HG03066 (cell line): ENCODE measurements around the gene CDRT15L2.
A peak's percentile ranks its signal among the peaks of the same experiment; 100 is the strongest.
"Not testable (repeated sequence)": the region's sequence is repeated elsewhere in the genome, so short reads cannot be mapped to it uniquely, and the experiment has no call there.

Experiments
- ATAC-seq: cut with Tn5 transposase; IDR thresholded peaks from one replicate; pipeline ENCODE4 v1.9.1; 2021; ENCODE audit warnings: low read depth; ENCODE audit not compliant: unreplicated experiment

Gene CDRT15L2

GRCh38 chr17:20579424-20579823 lies at the start of gene CDRT15L2:
Gene CDRT15L2 (plus strand): TSS chr17:20579724. CDS start chr17:20579744, 20 bp downstream.
- not testable (repeated sequence) for ATAC-seq

- not testable (repeated sequence) for ATAC-seq
Measured at GRCh38 chr17:20530104-20530503, 49.4 kb upstream of the CDRT15L2 start.

DNA sequence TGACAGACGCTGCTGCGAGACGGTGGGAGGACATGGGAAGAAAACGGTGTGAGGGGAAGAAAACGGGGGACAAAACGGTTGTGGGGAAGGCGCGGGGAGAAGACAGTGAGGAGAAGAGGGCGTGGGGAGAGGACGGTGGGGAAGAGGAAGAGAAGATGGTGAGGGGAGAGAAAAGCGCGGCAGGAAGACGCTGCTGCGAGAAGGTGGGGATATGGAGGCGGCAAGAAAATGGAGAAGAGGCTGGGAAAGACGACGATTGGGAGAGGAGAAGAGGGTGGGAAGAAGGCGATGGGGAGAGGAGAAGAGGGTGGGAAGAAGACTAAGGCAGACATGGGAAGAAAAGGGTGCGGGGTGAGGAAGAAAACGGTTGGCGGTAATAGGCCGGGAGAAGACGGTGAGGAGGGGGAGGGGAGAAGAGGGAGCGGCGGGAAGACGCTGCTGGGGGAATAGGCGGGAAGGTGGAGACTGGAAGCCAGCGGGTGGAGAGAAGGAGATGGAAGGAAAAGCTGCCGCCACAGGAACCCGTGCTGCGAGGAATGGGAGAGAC lies 46.9 kb upstream of the CDRT15L2 start:
- ATAC-seq: not testable (repeated sequence)

- ATAC-seq: not testable (repeated sequence)
Measured at GRCh38 chr17:20533206-20533605, 46.3 kb upstream of the CDRT15L2 start.

GRCh38 chr17:20534711-20535550 lies 44.6 kb upstream of the CDRT15L2 start:
- not testable (repeated sequence) for ATAC-seq

- peak; percentile 91 for ATAC-seq
Measured at GRCh38 chr17:20540414-20540813, 39.1 kb upstream of the CDRT15L2 start.

DNA sequence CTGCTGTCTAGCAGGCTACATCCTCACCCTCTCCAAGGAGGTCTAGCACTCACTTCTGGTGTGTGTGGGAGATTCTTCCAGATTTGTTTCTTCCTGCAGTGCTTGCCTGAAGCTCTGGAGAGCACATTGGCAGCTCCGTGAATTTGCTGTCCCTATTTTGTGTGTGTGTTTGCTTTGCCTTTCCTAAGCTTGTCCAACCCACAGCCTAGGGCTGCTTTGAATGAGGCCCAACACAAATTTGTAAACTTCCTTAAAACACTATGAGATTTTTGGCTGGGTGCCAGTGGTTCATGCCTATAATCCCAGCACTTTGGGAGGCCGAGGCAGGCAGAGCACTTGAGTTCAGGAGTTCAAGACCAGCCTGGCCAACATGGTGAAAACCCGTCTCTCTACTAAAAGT lies 38.7 kb upstream of the CDRT15L2 start:
- not testable (repeated sequence) for ATAC-seq

- ATAC-seq: not testable (repeated sequence)
Measured at GRCh38 chr17:20541853-20542546, 37.5 kb upstream of the CDRT15L2 start.

DNA sequence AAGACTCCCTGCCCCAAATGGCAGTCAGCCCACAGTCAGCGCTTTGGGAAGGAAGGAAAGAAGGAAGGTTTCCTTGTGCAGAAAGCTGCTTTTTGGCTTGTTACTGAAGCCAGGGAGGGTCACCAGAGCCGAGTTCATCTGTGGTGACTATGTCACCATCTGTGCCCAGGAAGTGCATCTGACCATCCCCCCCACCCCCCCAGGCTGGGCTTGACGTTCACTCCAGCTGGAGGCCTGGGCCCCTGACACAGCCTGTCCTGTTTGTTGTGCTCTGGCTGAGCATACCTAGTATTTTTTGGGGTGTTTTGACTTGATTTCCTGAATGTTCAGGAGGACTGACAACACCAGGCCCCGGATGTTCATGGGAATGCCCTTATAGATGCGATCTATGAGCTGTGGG lies 31.6 kb upstream of the CDRT15L2 start:
- not testable (repeated sequence) for ATAC-seq

DNA sequence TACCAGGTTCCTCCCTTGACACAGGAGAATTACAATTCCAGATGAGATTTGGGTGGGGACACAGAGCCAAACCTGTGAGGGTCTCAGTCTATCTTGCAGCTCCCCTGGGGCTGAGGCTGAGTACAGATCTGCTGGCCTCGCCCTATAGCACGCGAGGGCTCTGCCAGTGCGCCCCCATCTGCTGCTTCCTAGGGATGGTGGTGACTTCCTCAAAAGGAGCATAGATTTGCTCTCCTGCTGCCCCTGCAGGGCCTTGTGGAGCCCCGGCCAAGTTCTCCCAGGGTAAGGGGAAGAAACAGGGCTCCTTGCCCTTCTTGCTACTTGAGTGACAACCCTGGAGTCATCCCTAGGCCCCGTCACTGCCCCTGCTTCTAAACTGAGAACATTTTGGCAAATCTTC lies 26.6 kb upstream of the CDRT15L2 start:
- ATAC-seq: not testable (repeated sequence)

DNA sequence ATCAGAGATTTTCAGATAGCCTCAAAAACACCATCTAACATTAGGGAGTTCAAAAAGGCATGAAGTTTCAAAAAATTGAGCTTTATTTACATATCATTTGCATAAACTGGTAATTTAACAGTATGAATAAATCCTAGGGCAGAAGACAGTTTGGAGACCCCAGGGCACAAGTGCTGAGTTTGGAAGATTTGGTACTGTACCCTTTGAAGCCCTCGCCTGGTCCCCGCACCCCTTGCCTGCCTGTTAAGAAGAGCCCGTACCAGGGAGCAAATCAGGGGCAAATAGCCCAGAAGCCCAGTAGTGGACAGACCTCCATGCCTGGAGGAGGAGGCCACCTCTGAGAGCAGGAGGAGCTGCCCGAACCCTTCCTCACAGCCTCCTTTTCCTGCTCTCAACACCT lies 24.8 kb upstream of the CDRT15L2 start:
- ATAC-seq: not testable (repeated sequence)

GRCh38 chr17:20555135-20556010 lies 24.2 kb upstream of the CDRT15L2 start:
- ATAC-seq: not testable (repeated sequence)

GRCh38 chr17:20558096-20558495 lies 21.4 kb upstream of the CDRT15L2 start:
- not testable (repeated sequence) for ATAC-seq

GRCh38 chr17:20559018-20559417 lies 20.5 kb upstream of the CDRT15L2 start:
- not testable (repeated sequence) for ATAC-seq

GRCh38 chr17:20562587-20562986 lies 16.9 kb upstream of the CDRT15L2 start:
- no peak for ATAC-seq

GRCh38 chr17:20565245-20565644 lies 14.3 kb upstream of the CDRT15L2 start:
- ATAC-seq: not testable (repeated sequence)

DNA sequence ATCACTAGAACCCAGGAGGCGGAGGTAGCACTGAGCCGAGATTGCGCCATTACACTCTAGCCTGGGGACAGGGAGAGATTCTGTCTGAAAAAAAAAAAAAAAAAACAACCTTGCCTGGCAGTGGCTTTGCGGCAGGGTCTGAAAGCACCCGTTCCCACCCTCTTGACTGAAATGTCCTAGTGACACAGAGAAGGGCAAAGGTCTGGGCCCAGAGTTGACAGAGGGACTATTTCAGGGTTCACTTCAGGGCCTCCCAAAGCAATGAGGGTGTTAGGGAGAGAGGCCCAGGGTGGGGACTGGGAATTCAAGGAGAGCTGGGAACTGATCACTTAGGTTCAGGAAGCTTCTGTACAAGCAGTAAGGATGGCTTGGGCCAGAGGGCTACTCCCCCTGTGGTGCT lies 13.8 kb upstream of the CDRT15L2 start:
- no peak for ATAC-seq

DNA sequence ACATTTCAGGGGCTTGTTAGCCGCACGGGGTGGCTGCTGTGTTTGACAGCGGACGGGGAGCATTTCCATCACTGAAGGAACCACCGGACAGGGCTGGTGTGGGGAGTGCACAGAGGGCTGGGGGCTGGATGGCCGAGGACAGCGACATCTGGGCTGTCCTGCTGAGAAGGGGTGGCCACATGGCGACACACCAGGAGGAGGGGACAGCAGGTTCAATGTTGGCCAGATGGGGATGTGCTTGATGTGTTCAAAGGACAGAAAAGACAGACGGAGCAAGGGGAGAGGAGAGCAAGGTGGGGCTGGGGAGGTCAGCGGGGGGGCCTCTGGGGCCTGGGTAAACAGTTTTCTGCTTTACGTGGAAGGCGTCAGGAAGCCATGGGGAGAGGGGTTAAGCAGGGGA lies 12.8 kb upstream of the CDRT15L2 start:
- not testable (repeated sequence) for ATAC-seq

DNA sequence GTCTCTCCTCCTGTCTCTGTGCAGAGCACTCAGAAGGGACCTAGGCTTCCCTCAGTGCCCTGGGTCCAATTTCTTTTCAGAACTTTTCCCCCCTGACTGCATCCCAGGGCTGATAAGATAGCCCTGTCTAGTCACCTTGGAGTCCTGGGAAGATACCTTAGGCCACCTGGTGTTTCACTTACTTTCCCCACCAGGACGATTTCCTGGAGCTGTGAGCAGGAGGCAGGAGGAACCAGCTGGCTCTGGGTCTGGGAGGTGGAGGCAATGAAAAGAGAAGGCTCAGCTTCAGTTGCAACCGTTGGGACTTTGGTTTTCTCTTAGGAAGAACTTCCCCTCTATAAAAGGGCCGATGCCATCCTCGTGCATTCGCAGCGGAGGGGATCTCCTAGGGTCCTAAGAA lies 12.1 kb upstream of the CDRT15L2 start:
- not testable (repeated sequence) for ATAC-seq

- not testable (repeated sequence) for ATAC-seq
Measured at GRCh38 chr17:20568604-20569003, 10.9 kb upstream of the CDRT15L2 start.
